ENCODE measurements around the gene OPA3.

Gene OPA3

GRCh38 chr19:45503909-45504308 is 80.7 kb downstream of the OPA3 start:
- no peak for DNase-seq (ENCODE audit: low spot score)

GRCh38 chr19:45502111-45502510 is 82.5 kb downstream of the OPA3 start:
- no peak for DNase-seq (ENCODE audit: low spot score)

DNA sequence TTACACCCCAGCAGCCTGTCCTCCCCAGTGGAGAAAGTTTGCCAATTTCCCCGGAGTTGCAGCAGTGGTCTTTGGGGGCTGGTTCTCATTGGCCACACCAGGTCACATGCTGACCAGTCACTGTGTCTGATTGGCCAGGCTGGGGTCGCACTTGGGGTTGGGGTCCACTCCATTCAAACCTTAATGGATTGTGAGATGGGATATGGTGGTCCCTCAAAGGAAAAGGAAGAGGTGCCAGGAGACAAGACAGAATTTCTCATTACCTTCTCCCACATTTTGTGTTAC is 82.9 kb downstream of the OPA3 start:
- DNase-seq (ENCODE audit: low spot score): no peak

DNA sequence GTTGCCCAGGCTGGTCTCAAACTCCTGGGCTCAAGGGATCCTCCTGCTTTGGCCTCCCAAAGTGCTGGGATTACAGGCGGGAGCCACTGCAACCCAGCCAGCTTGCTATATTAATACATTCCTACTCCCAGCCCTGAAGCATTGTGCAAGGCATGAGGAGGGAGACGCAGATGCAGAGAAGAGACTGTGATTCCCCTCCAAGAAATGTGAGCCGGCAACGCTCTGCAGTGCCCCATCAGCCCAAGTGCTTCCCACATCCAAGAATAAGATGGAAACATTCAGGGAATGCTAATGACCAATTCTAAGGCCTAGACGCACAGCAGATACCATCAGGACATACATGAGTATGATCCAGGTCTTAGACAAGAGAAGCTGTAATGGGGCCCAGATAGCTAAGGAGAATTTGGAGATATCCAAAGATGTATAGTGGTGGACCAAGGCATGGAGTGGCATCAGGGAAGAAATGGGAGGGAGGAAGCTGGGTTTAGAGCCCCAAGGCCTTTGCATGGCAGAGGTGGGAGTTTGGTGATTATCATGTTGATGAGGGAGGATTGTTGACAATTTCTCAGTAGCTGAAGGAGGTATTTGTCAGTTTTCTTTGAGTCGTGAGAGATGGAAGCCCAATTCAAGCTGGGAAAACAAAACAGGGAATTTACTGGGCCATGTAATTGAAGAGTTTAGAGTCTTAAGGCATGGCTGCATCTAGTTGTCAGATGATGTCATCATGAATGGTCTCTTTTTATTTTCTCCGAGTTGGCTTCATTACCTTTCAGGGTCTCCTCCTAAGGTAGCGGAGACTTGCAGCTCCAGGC is 83.5 kb downstream of the OPA3 start:
- no peak for DNase-seq (ENCODE audit: low spot score)

GRCh38 chr19:45499196-45500180 is 85.1 kb downstream of the OPA3 start:
- no peak for DNase-seq (ENCODE audit: low spot score)

GRCh38 chr19:45498411-45499195 is 86.0 kb downstream of the OPA3 start, which contains the start of gene PPM1N:
PPM1N (plus strand) TSS chr19:45498443; CDS start chr19:45498473, 30 bp downstream.
- no peak for DNase-seq (ENCODE audit: low spot score)

- no peak for DNase-seq (ENCODE audit: low spot score)
Observed at GRCh38 chr19:45497791-45498190, 86.8 kb downstream of the OPA3 start.

DNA sequence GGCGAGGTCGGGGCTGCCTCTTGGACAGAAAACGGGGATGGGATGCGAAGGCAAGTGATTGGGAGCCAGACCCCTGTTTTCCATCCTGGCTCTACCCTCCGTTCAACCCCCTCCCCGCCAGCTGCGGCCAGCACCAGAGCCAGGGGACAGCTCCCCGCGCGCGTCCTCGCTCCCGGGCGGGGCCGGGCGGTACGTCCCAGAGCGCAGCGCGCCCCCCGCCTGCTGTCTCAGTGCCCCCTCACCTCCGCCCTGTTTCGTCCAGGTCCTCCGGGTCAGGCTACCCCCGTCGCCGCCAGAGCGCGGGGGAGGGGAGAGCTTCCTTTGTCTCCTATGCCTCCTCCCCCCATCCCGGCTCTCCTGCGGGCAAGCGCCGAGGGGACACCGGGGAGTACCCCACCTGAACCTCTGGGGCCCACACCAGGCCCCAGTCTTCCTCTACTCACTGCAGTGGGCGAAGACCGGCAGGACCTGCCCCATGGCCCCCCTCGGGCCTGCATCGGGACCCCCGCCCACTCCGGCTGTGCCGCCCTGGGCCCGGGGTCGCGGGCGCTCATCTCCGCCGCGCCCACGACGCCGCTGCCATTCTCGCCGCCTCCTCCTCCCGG is 88.2 kb downstream of the OPA3 start:
- no peak for DNase-seq (ENCODE audit: low spot score)

- DNase-seq (ENCODE audit: low spot score): no peak
Observed at GRCh38 chr19:45495178-45495577, 89.4 kb downstream of the OPA3 start.

- DNase-seq (ENCODE audit: low spot score): no peak
Observed at GRCh38 chr19:45494261-45494916, 90.2 kb downstream of the OPA3 start.

- DNase-seq (ENCODE audit: low spot score): peak; percentile 74
Observed at GRCh38 chr19:45492627-45493470, 91.8 kb downstream of the OPA3 start.

DNA sequence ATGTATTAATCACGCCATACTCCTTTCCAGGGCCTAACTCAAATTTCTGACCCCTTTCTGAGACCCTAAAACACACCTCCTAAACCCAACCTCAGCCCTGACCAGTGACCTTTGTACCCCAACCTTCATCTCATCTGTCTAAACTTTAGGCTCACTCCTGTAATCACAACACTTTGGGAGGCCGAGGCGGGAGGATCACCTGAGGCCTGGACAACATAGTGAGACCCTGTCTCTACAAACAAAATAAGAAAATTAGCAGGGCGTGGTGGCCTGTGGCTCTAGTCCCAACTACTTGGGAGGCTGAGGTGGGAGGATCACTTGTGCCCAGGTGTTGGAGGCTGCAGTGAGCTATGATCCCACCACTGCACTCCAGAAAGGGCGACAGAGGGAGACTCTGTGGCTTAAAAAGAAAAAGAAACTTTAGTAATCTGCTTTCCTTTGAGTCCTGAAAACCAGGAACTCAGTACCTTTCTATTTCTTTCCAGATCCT is 92.4 kb downstream of the OPA3 start:
- DNase-seq (ENCODE audit: low spot score): no peak

GRCh38 chr19:45489216-45489855 is 95.3 kb downstream of the OPA3 start:
- no peak for DNase-seq (ENCODE audit: low spot score)

DNA sequence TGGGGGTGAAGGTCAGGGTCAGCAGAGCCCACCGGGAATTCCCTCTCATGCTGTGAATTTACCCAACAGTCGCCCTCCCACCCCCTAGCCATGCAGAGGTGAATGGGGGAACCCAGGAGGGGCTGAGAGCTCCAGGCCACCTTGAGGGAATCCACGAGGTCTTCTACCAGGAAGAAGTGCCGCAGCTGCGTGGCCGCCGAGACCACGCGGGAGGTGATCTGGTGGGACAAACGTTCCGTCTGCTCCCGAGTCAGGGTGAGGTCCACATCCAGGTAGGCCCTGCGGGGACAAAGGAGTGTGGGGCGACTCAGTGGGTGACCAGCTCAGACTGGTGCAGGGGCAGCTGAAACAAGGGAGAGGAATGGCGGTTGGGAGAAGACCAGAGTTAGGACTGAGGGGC is 95.9 kb downstream of the OPA3 start:
- DNase-seq (ENCODE audit: low spot score): no peak

DNA sequence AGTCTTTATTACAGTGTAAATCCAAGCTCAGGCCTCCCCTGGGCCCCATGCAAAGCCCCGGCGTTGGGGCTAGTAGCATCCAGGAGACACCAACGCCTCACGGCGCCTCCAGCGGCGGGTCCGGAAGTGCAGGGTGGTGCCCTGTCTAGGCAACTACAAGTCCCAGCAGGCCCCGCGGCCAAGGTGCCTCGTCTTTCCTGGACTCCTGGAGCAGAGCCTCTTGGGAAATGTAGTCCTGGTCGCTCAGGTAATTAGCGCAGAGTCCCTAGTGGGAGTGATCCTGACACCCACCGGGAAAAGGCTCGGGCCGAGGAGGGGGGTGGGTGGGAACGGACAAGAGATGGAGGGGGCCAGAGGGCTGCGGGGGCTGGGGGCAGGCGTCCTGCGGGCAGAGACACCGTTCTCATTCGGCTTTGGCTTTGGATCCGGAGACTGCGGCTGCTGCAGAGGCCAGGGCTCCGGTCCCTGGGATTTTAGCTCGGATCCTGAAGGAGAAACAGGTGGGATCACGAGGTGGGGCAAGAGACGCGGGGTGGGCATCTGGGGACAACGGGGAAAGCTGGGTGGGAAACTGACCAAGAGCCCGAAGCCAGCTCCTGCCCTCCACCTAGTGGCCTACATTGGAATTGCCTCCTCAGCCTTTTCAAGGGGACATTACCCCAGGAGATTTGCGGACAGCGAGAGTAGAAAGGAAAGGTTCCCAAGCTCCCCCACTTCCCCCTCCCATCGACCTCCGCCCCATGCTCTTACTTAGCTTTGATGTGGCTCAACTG is 99.1 kb downstream of the OPA3 start:
- peak; percentile 89 for DNase-seq (ENCODE audit: low spot score)

DNA sequence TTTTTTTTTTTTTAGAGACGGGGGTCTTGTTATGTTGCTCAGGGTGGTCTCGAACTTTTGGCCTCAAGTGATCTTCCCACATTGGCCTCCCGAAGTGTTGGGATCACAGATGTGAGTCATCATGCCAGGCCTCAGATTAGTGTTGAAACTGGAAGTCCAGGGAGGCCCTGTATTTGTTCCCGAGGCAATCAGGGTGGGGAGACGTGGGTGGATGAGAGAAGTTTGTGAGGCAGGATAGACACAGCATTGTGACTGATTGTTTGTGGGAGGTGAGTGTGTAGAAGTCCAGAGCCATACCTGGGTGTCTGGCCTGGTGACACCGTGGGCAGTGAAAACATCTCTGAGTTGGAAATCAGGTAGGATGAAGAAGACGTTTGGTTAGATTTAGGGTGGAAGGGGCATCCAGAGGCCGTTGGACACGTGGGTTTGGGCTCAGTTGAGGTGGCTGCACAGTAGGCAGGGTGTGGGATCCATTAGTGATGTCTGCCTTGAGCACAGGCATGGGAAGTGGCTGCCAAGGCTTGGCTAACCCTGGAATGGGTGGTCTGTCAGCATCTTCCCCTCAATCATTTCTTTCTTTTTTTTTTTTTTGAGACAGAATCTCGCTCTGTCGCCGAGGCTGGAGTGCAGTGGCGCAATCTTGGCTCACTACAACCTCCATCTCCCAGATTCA is 100.2 kb downstream of the OPA3 start:
- DNase-seq (ENCODE audit: low spot score): no peak

GRCh38 chr19:45483033-45483432 is 101.6 kb downstream of the OPA3 start:
- no peak for DNase-seq (ENCODE audit: low spot score)
